H1 (cell line): ENCODE data around the gene DOK6. TPM values are rescaled to one million over a fixed set of nuclear protein-coding genes. Genes with fewer than 3 reads are reported as not detected.

ENCODE experiments used
- CTCF ChIA-PET: fragments of 300-600 bp; sonication (Branson Sonifier 250); formaldehyde crosslinking; loops from one replicate; lab custom pipeline; 2021; ENCODE audit not compliant: partially characterized antibody; lab: Charles Lee
- POLR2A ChIA-PET: fragments of 300-600 bp; sonication (Branson Sonifier 250); formaldehyde crosslinking; loops from one replicate; lab custom pipeline; 2021; ENCODE audit warnings: inconsistent platforms; ENCODE audit not compliant: partially characterized antibody; lab: Charles Lee
- DNase-seq, 2 experiments: peaks; one replicate each; pipeline versions ENCODE4 v3.0.0 to v3.0.0-alpha.2; 2010 to 2022; ENCODE audit warnings: low spot score in 2 of 2, low read depth in 1 of 2, mixed read lengths in 1 of 2
- FAIRE-seq: peaks from 2 replicates; lab custom pipeline; 2011; peaks lifted over from hg19 to GRCh38; lab: Jason Lieb, UNC
- H2AFZ ChIP-seq: 2 replicates; pipeline ENCODE4 v1.8.1; 2012; ENCODE audit warnings: low read length, inconsistent platforms
- H2AK5ac ChIP-seq: 2 replicates; pipeline ENCODE4 v1.6.1; 2013; ENCODE audit warnings: low read depth, low read length
- H2BK120ac ChIP-seq: replicated peaks from 2 replicates; pipeline ENCODE3; 2013; ENCODE audit warnings: low read depth, low read length, inconsistent platforms
- H2BK12ac ChIP-seq: 2 replicates; pipeline ENCODE4 v1.6.1; 2013; ENCODE audit warnings: low read depth, low read length
- H2BK15ac ChIP-seq: 2 replicates; pipeline ENCODE4 v1.6.1; 2013; ENCODE audit warnings: low read length
- H2BK20ac ChIP-seq: 2 replicates; pipeline ENCODE4 v1.6.1; 2013; ENCODE audit warnings: low read length
- H2BK5ac ChIP-seq: 2 replicates; pipeline ENCODE4 v1.6.1; 2013; ENCODE audit warnings: low read depth, low read length
- H3K14ac ChIP-seq: 2 replicates; pipeline ENCODE4 v1.6.1; 2013; ENCODE audit warnings: inconsistent platforms; ENCODE audit not compliant: insufficient read length
- H3K18ac ChIP-seq: 2 replicates; pipeline ENCODE4 v1.6.1; 2013; ENCODE audit warnings: low read length; ENCODE audit errors: extremely low read depth
- H3K23ac ChIP-seq: 2 replicates; pipeline ENCODE4 v1.6.1; 2013; ENCODE audit warnings: inconsistent platforms; ENCODE audit not compliant: insufficient read length
- H3K23me2 ChIP-seq: 2 replicates; pipeline ENCODE4 v1.6.1; 2013; ENCODE audit warnings: low read depth, low read length
- H3K27ac ChIP-seq: 2 replicates; pipeline ENCODE4 v1.6.1; 2011; ENCODE audit warnings: low read depth, low read length, inconsistent platforms
- H3K27me3 ChIP-seq, 4 experiments: replicated peaks in 1 of 4; 1 replicate in 1 of 4; 2 replicates in 3 of 4; pipeline versions ENCODE4 v1.6.1 to v1.8.1; 2011 to 2013; ENCODE audit warnings: low read length in 3 of 4, mild to moderate bottlenecking in 3 of 4, inconsistent platforms in 2 of 4, mixed read lengths in 2 of 4, moderate library complexity in 1 of 4; ENCODE audit not compliant: control insufficient read depth in 3 of 4, insufficient read depth in 3 of 4; ENCODE audit errors: extremely low read depth in 1 of 4
- H3K36me3 ChIP-seq, 4 experiments: 2 replicates each; pipeline versions ENCODE4 v1.6.1 to v1.8.1; 2011 to 2013; ENCODE audit warnings: mild to moderate bottlenecking in 4 of 4, low read length in 3 of 4, moderate library complexity in 2 of 4, control low read depth in 1 of 4, inconsistent platforms in 1 of 4; ENCODE audit not compliant: insufficient read depth in 4 of 4, control insufficient read depth in 2 of 4
- H3K4ac ChIP-seq: replicated peaks from 2 replicates; pipeline ENCODE3; 2013; ENCODE audit warnings: low read length, low read depth, mixed read lengths, inconsistent platforms; ENCODE audit not compliant: insufficient read length
- H3K4me1 ChIP-seq, 4 experiments: replicated peaks in 1 of 4; 1 replicate in 1 of 4; 2 replicates in 3 of 4; pipeline versions ENCODE4 v1.6.1 to v1.8.1; 2011 to 2013; ENCODE audit warnings: low read length in 3 of 4, inconsistent platforms in 2 of 4, mixed read lengths in 1 of 4; ENCODE audit not compliant: insufficient read depth in 4 of 4, control insufficient read depth in 3 of 4
- H3K4me2 ChIP-seq, 2 experiments: 2 replicates each; pipeline versions ENCODE4 v1.6.1 to v1.8.1; 2011 to 2013; ENCODE audit warnings: low read depth in 2 of 2, low read length in 2 of 2, control low read depth in 1 of 2, inconsistent platforms in 1 of 2, mild to moderate bottlenecking in 1 of 2; ENCODE audit not compliant: insufficient read depth in 1 of 2
- H3K4me3 ChIP-seq, 4 experiments: fragments of 200-600, 300-600 bp in 1 of 4; sonication (generic), shearing (Covaris generic), sonication (Bioruptor Twin) in 1 of 4; 2 replicates each; pipeline versions ENCODE4 v1.5.1 to v1.8.1; 2011 to 2016; ENCODE audit warnings: low read length in 4 of 4, low read depth in 3 of 4, control low read depth in 2 of 4, inconsistent platforms in 2 of 4, mild to moderate bottlenecking in 2 of 4, mixed read lengths in 1 of 4, moderate library complexity in 1 of 4; ENCODE audit not compliant: insufficient read depth in 2 of 4; ENCODE audit errors: extremely low read depth in 1 of 4
- H3K56ac ChIP-seq: replicated peaks from 2 replicates; pipeline ENCODE3; 2013; ENCODE audit warnings: low read depth, mild to moderate bottlenecking, mixed read lengths, low read length, inconsistent platforms; ENCODE audit not compliant: insufficient read length
- H3K79me1 ChIP-seq: 2 replicates; pipeline ENCODE4 v1.6.1; 2013; ENCODE audit warnings: low read depth, low read length, control low read depth
- H3K79me2 ChIP-seq, 2 experiments: 2 replicates each; pipeline versions ENCODE4 v1.6.1 to v1.8.1; 2012 to 2013; ENCODE audit warnings: low read length in 2 of 2, mild to moderate bottlenecking in 2 of 2, inconsistent platforms in 1 of 2; ENCODE audit not compliant: insufficient read depth in 2 of 2, control insufficient read depth in 1 of 2
- H3K9ac ChIP-seq, 4 experiments: replicated peaks in 1 of 4; 1 replicate in 1 of 4; 2 replicates in 3 of 4; pipeline versions ENCODE4 v1.6.1 to v1.8.1; 2011 to 2013; ENCODE audit warnings: low read depth in 3 of 4, low read length in 3 of 4, control low read depth in 2 of 4, mild to moderate bottlenecking in 2 of 4, moderate library complexity in 2 of 4, inconsistent platforms in 1 of 4; ENCODE audit errors: extremely low read depth in 1 of 4
- H3K9me3 ChIP-seq, 2 experiments: 2 replicates each; pipeline versions ENCODE4 v1.6.1 to v1.8.1; 2012 to 2013; ENCODE audit warnings: mild to moderate bottlenecking in 2 of 2, moderate library complexity in 2 of 2, control low read depth in 1 of 2, inconsistent platforms in 1 of 2, low read depth in 1 of 2, low read length in 1 of 2, mixed read lengths in 1 of 2; ENCODE audit not compliant: insufficient read depth in 2 of 2
- H4K20me1 ChIP-seq, 2 experiments: replicated peaks in 1 of 2; 2 replicates each; pipeline versions ENCODE3 to v1.8.1; 2011 to 2013; ENCODE audit warnings: inconsistent platforms in 2 of 2, low read length in 2 of 2, mild to moderate bottlenecking in 1 of 2; ENCODE audit not compliant: insufficient read depth in 2 of 2, control insufficient read depth in 1 of 2
- H4K5ac ChIP-seq: 2 replicates; pipeline ENCODE4 v1.6.1; 2013; ENCODE audit warnings: low read length, low read depth, mixed read lengths, inconsistent platforms; ENCODE audit not compliant: insufficient read length
- H4K8ac ChIP-seq: 2 replicates; pipeline ENCODE4 v1.8.0; 2013; ENCODE audit warnings: mild to moderate bottlenecking, moderate library complexity, low read length, inconsistent platforms; ENCODE audit not compliant: insufficient read depth; ENCODE audit errors: extremely low read depth
- H4K91ac ChIP-seq: replicated peaks from 2 replicates; pipeline ENCODE3; 2013; ENCODE audit warnings: low read length, mixed read lengths, inconsistent platforms; ENCODE audit not compliant: insufficient read length
- BRCA1 ChIP-seq: IDR thresholded peaks from 2 replicates; pipeline ENCODE4 v1.6.1; 2012; ENCODE audit warnings: low read depth, low read length, improper control_type of control experiment
- KDM4A ChIP-seq: IDR thresholded peaks from one replicate; pipeline ENCODE4 v1.7.1; 2012; ENCODE audit warnings: low read depth, mild to moderate bottlenecking, moderate library complexity, low read length, inconsistent platforms; ENCODE audit not compliant: severe bottlenecking
- SP1 ChIP-seq: IDR thresholded peaks from 2 replicates; pipeline ENCODE4 v1.6.1; 2011; ENCODE audit warnings: low read depth, low read length
- WGBS, 2 experiments: shearing (Covaris generic) in 1 of 2; methylation state at CpG; one replicate each; pipeline versions ENCODE4 v1.1.6 to v1.1.7; 2013 to 2015; ENCODE audit warnings: low lambda C conversion rate in 2 of 2, mixed read lengths in 2 of 2, inconsistent platforms in 1 of 2, low coverage in 1 of 2, missing lambda C conversion rate in 1 of 2; ENCODE audit not compliant: insufficient replicate concordance in 2 of 2, insufficient coverage in 1 of 2, insufficient read length in 1 of 2; ENCODE audit errors: extremely low coverage in 1 of 2, missing lambda C conversion rate in 1 of 2; 5-methylcytosine and 5-hydroxymethylcytosine counted together
- polyA plus RNA-seq, 7 experiments: library from polyadenylated mRNA; depleted of rRNA in 3 of 7; stranded (reverse) in 5 of 7; unstranded in 2 of 7; fragments of >200 nt in 5 of 7; fragments of 200-250 nt in 2 of 7; gene quantifications; 1 replicate in 5 of 7; 2 replicates in 1 of 7; 4 replicates in 1 of 7; pipeline versions ENCODE4 v1.2.1 to v1.2.3, GENCODE V29; 2011 to 2013; ENCODE audit warnings: missing spikeins in 2 of 7, mixed read lengths in 2 of 7
- total RNA-seq: library from RNA; stranded (reverse); fragmentation: NEBNext Ultra II Directional; extraction: Animal tissue kit (Norgen Biotek cat#: 25700); gene quantifications from 2 replicates; pipeline ENCODE4 v1.2.1, GENCODE V29; 2021

Gene DOK6
- total and polyA plus RNA-seq, 2 of the 8 experiments (the other 6 are each of a cell fraction or from before 2014, with no cell fraction given), result 0.33 to 0.50 TPM

GRCh38 chr18:69556228-69556627, 155.5 kb downstream of the DOK6 start:
- WGBS, 2 experiments, result 94% methylated on average over 2 of the region's 3 CpGs; no CpG with 5 or more reads in 1 of the 2 experiments

More at GRCh38 chr18:69556228-69556627, 155.5 kb downstream of the DOK6 start:
- H2BK12ac ChIP-seq, result no peak overlapping the region
- no peak overlapping the region for H3K4ac ChIP-seq
- no peaks in the 10 kb centered on the region for H3K36me3 ChIP-seq
- no peak overlapping the region for H2AK5ac ChIP-seq
- no peak overlapping the region for H4K8ac ChIP-seq
- H2BK15ac ChIP-seq, result no peak overlapping the region
- H3K4me1 ChIP-seq, result no peaks in the 10 kb centered on the region; a peak in 1 of 7 replicates
- no peak overlapping the region for H2BK5ac ChIP-seq
- H3K9ac ChIP-seq, result no peak overlapping the region
- no peak for DNase-seq
- no peak overlapping the region for H4K5ac ChIP-seq
- no peak overlapping the region for H2BK120ac ChIP-seq
- H3K27ac ChIP-seq, result no peak overlapping the region
- no peaks in the 10 kb centered on the region for H3K79me1 ChIP-seq
- no peak overlapping the region for H2BK20ac ChIP-seq
- H3K4me2 ChIP-seq, result no peak overlapping the region
- H3K9me3 ChIP-seq, result no peaks in the 10 kb centered on the region
- POLR2A ChIA-PET, result no interaction called here
- H2AFZ ChIP-seq, result no peak overlapping the region
- no peaks in the 10 kb centered on the region for H3K27me3 ChIP-seq
- CTCF ChIA-PET, result no interaction called here
- H3K56ac ChIP-seq, result no peak overlapping the region
- H4K20me1 ChIP-seq, result no peaks in the 10 kb centered on the region
- no peak overlapping the region for H4K91ac ChIP-seq
- H3K4me3 ChIP-seq, result no peak overlapping the region
- no peak overlapping the region for H3K18ac ChIP-seq
- no peak overlapping the region for H3K14ac ChIP-seq
- H3K79me2 ChIP-seq, result no peaks in the 10 kb centered on the region
- FAIRE-seq, result no peak
- H3K23me2 ChIP-seq, result no peaks in the 10 kb centered on the region; the same call in 1 of the 2 replicates
- no peak overlapping the region for H3K23ac ChIP-seq
- no peak for TF ChIP-seq KDM4A
- no peak for TF ChIP-seq BRCA1
- no peak for TF ChIP-seq SP1
